ENCODE data around the gene OSR1.
"Not testable (repeated sequence)": the region's sequence is repeated elsewhere in the genome, so short reads cannot be mapped to it uniquely, and the experiment has no call there.

The OSR1 gene

DNA sequence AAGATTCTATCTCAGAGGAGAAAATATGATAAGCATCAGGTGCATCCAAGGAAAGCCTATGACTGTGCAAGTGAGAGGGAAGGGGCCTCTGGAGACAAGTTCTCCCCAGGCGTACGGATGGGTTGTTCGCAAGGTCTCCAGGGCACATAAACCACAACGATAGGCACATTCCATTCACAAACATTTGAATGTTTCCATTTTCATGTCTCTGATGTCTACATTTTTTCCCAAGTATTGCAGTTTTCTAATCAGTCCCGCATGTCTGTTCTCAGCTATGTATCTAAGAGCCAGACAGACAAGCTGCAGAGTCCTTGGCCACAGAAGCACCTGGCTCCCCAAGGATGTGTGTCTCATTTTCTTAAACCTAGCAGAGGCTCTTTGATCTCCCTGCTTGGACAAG is 28.0 kb downstream of the OSR1 start:
- no peak for DNase-seq

- DNase-seq = no peak
Observed at GRCh38 chr2:19329445-19329844, 29.0 kb downstream of the OSR1 start.

- DNase-seq = no peak
Observed at GRCh38 chr2:19327496-19327895, 30.9 kb downstream of the OSR1 start.

DNA sequence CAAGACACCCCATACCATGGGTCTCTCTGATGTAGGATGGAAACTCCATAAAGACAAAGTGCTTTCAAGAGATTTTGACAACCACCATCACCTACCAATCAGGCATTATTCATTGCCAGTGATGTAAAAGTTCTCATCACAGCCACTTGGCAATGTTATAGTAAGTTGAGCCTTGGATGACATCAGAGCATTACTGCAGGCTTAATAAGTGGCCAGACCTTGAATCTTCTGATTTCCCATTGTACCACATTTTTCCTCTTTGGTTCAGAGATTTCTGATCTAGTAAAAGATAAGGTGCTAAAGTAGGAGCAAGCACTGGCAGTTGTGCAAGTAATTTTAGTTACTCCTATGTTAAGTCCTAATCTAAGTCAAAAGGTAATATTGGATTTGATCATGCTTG is 36.5 kb downstream of the OSR1 start:
- no peak for DNase-seq

DNA sequence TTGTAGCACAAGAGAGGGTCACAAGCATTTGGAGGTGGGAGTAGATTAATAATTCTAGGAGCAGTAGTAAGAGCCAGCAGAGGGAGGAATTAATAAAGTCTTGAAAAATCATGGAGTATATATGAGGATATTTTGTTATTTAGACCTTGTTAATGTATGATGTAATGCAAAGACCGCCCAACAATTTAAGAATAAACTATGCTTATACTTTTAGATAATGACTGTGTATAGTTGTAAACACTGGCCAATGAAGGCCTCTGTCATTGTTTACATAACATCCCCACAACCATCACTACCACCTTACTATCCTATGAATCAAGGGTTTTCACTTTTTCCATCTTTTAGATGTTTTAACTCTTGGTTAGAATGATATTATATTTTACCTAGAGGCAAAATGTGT is 37.6 kb downstream of the OSR1 start:
- DNase-seq = no peak

- DNase-seq = no peak
Observed at GRCh38 chr2:19319698-19320097, 38.7 kb downstream of the OSR1 start.

GRCh38 chr2:19319064-19319463 is 39.4 kb downstream of the OSR1 start:
- no peak for DNase-seq

DNA sequence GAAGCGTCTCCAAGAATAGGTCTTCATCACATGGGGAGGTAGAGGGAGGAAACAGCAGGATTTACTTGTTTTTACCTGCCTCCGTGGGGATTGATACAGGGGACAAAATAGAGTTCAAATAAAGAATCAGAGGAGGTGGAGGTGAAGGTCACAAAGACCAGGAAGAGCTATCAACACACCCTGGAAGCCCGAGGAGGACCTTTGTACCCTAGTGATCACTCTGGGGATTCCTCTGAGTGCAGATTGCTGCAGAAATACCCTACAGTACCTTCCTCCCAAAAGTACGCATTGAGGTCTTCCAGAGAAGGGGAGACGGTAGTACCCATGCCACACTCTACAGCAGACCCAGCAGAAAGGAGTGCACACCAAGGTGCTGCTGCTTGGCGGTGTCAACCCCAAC is 44.9 kb downstream of the OSR1 start:
- DNase-seq = no peak

DNA sequence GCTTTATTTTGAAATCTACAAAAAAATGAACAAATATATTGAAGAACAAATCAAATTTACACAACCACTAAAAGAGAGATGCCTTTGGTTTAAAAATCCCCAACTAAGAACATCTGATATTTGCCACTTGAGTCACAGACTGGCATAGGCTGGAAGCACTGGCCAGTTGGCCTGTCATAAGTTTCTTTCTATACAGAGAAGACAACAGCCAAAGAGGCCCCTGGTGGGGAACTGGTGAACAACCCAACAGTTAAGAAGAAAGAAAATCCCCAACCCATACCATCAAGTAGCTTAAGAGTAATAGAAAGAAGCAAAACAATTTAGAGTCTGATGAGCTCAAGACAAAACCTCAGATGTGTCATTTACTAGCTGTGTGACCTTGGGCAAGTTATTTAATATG is 45.5 kb downstream of the OSR1 start:
- DNase-seq = no peak

DNA sequence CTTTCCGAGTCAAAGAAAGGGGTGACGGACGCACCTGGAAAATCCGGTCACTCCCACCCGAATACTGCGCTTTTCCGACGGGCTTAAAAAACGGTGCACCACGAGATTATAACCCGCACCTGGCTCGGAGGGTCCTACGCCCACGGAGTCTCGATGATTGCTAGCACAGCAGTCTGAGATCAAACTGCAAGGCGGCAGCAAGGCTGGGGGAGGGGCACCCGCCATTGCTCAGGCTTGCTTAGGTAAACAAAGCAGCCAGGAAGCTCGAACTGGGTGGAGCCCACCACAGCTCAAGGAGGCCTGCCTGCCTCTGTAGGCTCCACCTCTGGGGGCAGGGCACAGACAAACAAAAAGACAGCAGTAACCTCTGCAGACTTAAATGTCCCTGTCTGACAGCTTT is 52.4 kb downstream of the OSR1 start:
- not testable (repeated sequence) for DNase-seq

- peak; percentile 14 for DNase-seq
Observed at GRCh38 chr2:19305400-19306055, 52.9 kb downstream of the OSR1 start.

DNA sequence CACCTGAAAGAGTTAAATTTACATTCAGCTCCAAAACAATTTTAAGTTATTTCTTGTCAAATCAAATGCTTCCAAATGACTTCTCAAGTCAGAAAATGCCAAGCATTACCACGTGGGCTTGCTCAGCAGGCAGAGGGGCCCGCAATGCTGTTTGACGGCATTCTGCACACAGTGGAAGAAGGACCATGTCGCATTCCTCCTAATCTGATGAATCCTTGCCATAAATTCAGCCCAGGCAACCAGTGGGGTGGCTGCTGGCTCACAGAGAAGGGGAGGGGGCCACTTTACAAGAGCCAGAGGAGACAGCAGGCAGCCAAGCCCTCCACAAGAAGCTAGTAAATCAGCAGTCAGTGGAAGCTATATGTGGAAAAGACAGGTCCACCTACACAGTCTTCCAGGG is 56.7 kb downstream of the OSR1 start:
- DNase-seq = no peak
